H1 (cell line): Measurements from ENCODE around the gene ZGRF1. TPM values are rescaled to one million over a fixed set of nuclear protein-coding genes. Genes with fewer than 3 reads are reported as not detected.
"Not testable (repeated sequence)": the region's sequence is repeated elsewhere in the genome, so short reads cannot be mapped to it uniquely, and the experiment has no call there.

Experiments
- CTCF ChIA-PET: fragments of 300-600 bp; sonication (Branson Sonifier 250); formaldehyde crosslinking; loops from one replicate; lab custom pipeline; 2021; ENCODE audit not compliant: partially characterized antibody; lab: Charles Lee
- POLR2A ChIA-PET: fragments of 300-600 bp; sonication (Branson Sonifier 250); formaldehyde crosslinking; loops from one replicate; lab custom pipeline; 2021; ENCODE audit warnings: inconsistent platforms; ENCODE audit not compliant: partially characterized antibody; lab: Charles Lee
- DNase-seq, 2 experiments: peaks; one replicate each; pipeline versions ENCODE4 v3.0.0 to v3.0.0-alpha.2; 2010 to 2022; ENCODE audit warnings: low spot score in 2 of 2, low read depth in 1 of 2, mixed read lengths in 1 of 2
- FAIRE-seq: peaks from 2 replicates; lab custom pipeline; 2011; peaks lifted over from hg19 to GRCh38; lab: Jason Lieb, UNC
- H2AFZ ChIP-seq: 2 replicates; pipeline ENCODE4 v1.8.1; 2012; ENCODE audit warnings: low read length, inconsistent platforms
- H2AK5ac ChIP-seq: 2 replicates; pipeline ENCODE4 v1.6.1; 2013; ENCODE audit warnings: low read depth, low read length
- H2BK120ac ChIP-seq: replicated peaks from 2 replicates; pipeline ENCODE3; 2013; ENCODE audit warnings: low read depth, low read length, inconsistent platforms
- H2BK12ac ChIP-seq: 2 replicates; pipeline ENCODE4 v1.6.1; 2013; ENCODE audit warnings: low read depth, low read length
- H2BK15ac ChIP-seq: 2 replicates; pipeline ENCODE4 v1.6.1; 2013; ENCODE audit warnings: low read length
- H2BK20ac ChIP-seq: 2 replicates; pipeline ENCODE4 v1.6.1; 2013; ENCODE audit warnings: low read length
- H2BK5ac ChIP-seq: 2 replicates; pipeline ENCODE4 v1.6.1; 2013; ENCODE audit warnings: low read depth, low read length
- H3K14ac ChIP-seq: 2 replicates; pipeline ENCODE4 v1.6.1; 2013; ENCODE audit warnings: inconsistent platforms; ENCODE audit not compliant: insufficient read length
- H3K18ac ChIP-seq: 2 replicates; pipeline ENCODE4 v1.6.1; 2013; ENCODE audit warnings: low read length; ENCODE audit errors: extremely low read depth
- H3K23ac ChIP-seq: 2 replicates; pipeline ENCODE4 v1.6.1; 2013; ENCODE audit warnings: inconsistent platforms; ENCODE audit not compliant: insufficient read length
- H3K23me2 ChIP-seq: 2 replicates; pipeline ENCODE4 v1.6.1; 2013; ENCODE audit warnings: low read depth, low read length
- H3K27ac ChIP-seq: 2 replicates; pipeline ENCODE4 v1.6.1; 2011; ENCODE audit warnings: low read depth, low read length, inconsistent platforms
- H3K27me3 ChIP-seq, 4 experiments: replicated peaks in 1 of 4; 1 replicate in 1 of 4; 2 replicates in 3 of 4; pipeline versions ENCODE4 v1.6.1 to v1.8.1; 2011 to 2013; ENCODE audit warnings: low read length in 3 of 4, mild to moderate bottlenecking in 3 of 4, inconsistent platforms in 2 of 4, mixed read lengths in 2 of 4, moderate library complexity in 1 of 4; ENCODE audit not compliant: control insufficient read depth in 3 of 4, insufficient read depth in 3 of 4; ENCODE audit errors: extremely low read depth in 1 of 4
- H3K36me3 ChIP-seq, 4 experiments: 2 replicates each; pipeline versions ENCODE4 v1.6.1 to v1.8.1; 2011 to 2013; ENCODE audit warnings: mild to moderate bottlenecking in 4 of 4, low read length in 3 of 4, moderate library complexity in 2 of 4, control low read depth in 1 of 4, inconsistent platforms in 1 of 4; ENCODE audit not compliant: insufficient read depth in 4 of 4, control insufficient read depth in 2 of 4
- H3K4ac ChIP-seq: replicated peaks from 2 replicates; pipeline ENCODE3; 2013; ENCODE audit warnings: low read length, low read depth, mixed read lengths, inconsistent platforms; ENCODE audit not compliant: insufficient read length
- H3K4me1 ChIP-seq, 4 experiments: replicated peaks in 1 of 4; 1 replicate in 1 of 4; 2 replicates in 3 of 4; pipeline versions ENCODE4 v1.6.1 to v1.8.1; 2011 to 2013; ENCODE audit warnings: low read length in 3 of 4, inconsistent platforms in 2 of 4, mixed read lengths in 1 of 4; ENCODE audit not compliant: insufficient read depth in 4 of 4, control insufficient read depth in 3 of 4
- H3K4me2 ChIP-seq, 2 experiments: 2 replicates each; pipeline versions ENCODE4 v1.6.1 to v1.8.1; 2011 to 2013; ENCODE audit warnings: low read depth in 2 of 2, low read length in 2 of 2, control low read depth in 1 of 2, inconsistent platforms in 1 of 2, mild to moderate bottlenecking in 1 of 2; ENCODE audit not compliant: insufficient read depth in 1 of 2
- H3K4me3 ChIP-seq, 4 experiments: fragments of 200-600, 300-600 bp in 1 of 4; sonication (generic), shearing (Covaris generic), sonication (Bioruptor Twin) in 1 of 4; 2 replicates each; pipeline versions ENCODE4 v1.5.1 to v1.8.1; 2011 to 2016; ENCODE audit warnings: low read length in 4 of 4, low read depth in 3 of 4, control low read depth in 2 of 4, inconsistent platforms in 2 of 4, mild to moderate bottlenecking in 2 of 4, mixed read lengths in 1 of 4, moderate library complexity in 1 of 4; ENCODE audit not compliant: insufficient read depth in 2 of 4; ENCODE audit errors: extremely low read depth in 1 of 4
- H3K56ac ChIP-seq: replicated peaks from 2 replicates; pipeline ENCODE3; 2013; ENCODE audit warnings: low read depth, mild to moderate bottlenecking, mixed read lengths, low read length, inconsistent platforms; ENCODE audit not compliant: insufficient read length
- H3K79me1 ChIP-seq: 2 replicates; pipeline ENCODE4 v1.6.1; 2013; ENCODE audit warnings: low read depth, low read length, control low read depth
- H3K79me2 ChIP-seq, 2 experiments: 2 replicates each; pipeline versions ENCODE4 v1.6.1 to v1.8.1; 2012 to 2013; ENCODE audit warnings: low read length in 2 of 2, mild to moderate bottlenecking in 2 of 2, inconsistent platforms in 1 of 2; ENCODE audit not compliant: insufficient read depth in 2 of 2, control insufficient read depth in 1 of 2
- H3K9ac ChIP-seq, 4 experiments: replicated peaks in 1 of 4; 1 replicate in 1 of 4; 2 replicates in 3 of 4; pipeline versions ENCODE4 v1.6.1 to v1.8.1; 2011 to 2013; ENCODE audit warnings: low read depth in 3 of 4, low read length in 3 of 4, control low read depth in 2 of 4, mild to moderate bottlenecking in 2 of 4, moderate library complexity in 2 of 4, inconsistent platforms in 1 of 4; ENCODE audit errors: extremely low read depth in 1 of 4
- H3K9me3 ChIP-seq, 2 experiments: 2 replicates each; pipeline versions ENCODE4 v1.6.1 to v1.8.1; 2012 to 2013; ENCODE audit warnings: mild to moderate bottlenecking in 2 of 2, moderate library complexity in 2 of 2, control low read depth in 1 of 2, inconsistent platforms in 1 of 2, low read depth in 1 of 2, low read length in 1 of 2, mixed read lengths in 1 of 2; ENCODE audit not compliant: insufficient read depth in 2 of 2
- H4K20me1 ChIP-seq, 2 experiments: replicated peaks in 1 of 2; 2 replicates each; pipeline versions ENCODE3 to v1.8.1; 2011 to 2013; ENCODE audit warnings: inconsistent platforms in 2 of 2, low read length in 2 of 2, mild to moderate bottlenecking in 1 of 2; ENCODE audit not compliant: insufficient read depth in 2 of 2, control insufficient read depth in 1 of 2
- H4K5ac ChIP-seq: 2 replicates; pipeline ENCODE4 v1.6.1; 2013; ENCODE audit warnings: low read length, low read depth, mixed read lengths, inconsistent platforms; ENCODE audit not compliant: insufficient read length
- H4K8ac ChIP-seq: 2 replicates; pipeline ENCODE4 v1.8.0; 2013; ENCODE audit warnings: mild to moderate bottlenecking, moderate library complexity, low read length, inconsistent platforms; ENCODE audit not compliant: insufficient read depth; ENCODE audit errors: extremely low read depth
- H4K91ac ChIP-seq: replicated peaks from 2 replicates; pipeline ENCODE3; 2013; ENCODE audit warnings: low read length, mixed read lengths, inconsistent platforms; ENCODE audit not compliant: insufficient read length
- SP4 ChIP-seq: IDR thresholded peaks from 2 replicates; pipeline ENCODE4 v1.6.1; 2012; ENCODE audit warnings: low read length, inconsistent platforms
- TAF1 ChIP-seq: IDR thresholded peaks from 2 replicates; pipeline ENCODE4 v1.6.1; 2011; ENCODE audit warnings: mild to moderate bottlenecking, low read depth, low read length
- TCF12 ChIP-seq: IDR thresholded peaks from 2 replicates; pipeline ENCODE4 v1.6.1; 2011; ENCODE audit warnings: low read depth, mild to moderate bottlenecking, low read length
- YY1 ChIP-seq: IDR thresholded peaks from 2 replicates; pipeline ENCODE4 v1.6.1; 2011; ENCODE audit warnings: low read depth, mild to moderate bottlenecking, low read length
- WGBS, 2 experiments: shearing (Covaris generic) in 1 of 2; methylation state at CpG; one replicate each; pipeline versions ENCODE4 v1.1.6 to v1.1.7; 2013 to 2015; ENCODE audit warnings: low lambda C conversion rate in 2 of 2, mixed read lengths in 2 of 2, inconsistent platforms in 1 of 2, low coverage in 1 of 2, missing lambda C conversion rate in 1 of 2; ENCODE audit not compliant: insufficient replicate concordance in 2 of 2, insufficient coverage in 1 of 2, insufficient read length in 1 of 2; ENCODE audit errors: extremely low coverage in 1 of 2, missing lambda C conversion rate in 1 of 2; 5-methylcytosine and 5-hydroxymethylcytosine counted together
- polyA plus RNA-seq, 7 experiments: library from polyadenylated mRNA; depleted of rRNA in 3 of 7; stranded (reverse) in 5 of 7; unstranded in 2 of 7; fragments of >200 nt in 5 of 7; fragments of 200-250 nt in 2 of 7; gene quantifications; 1 replicate in 5 of 7; 2 replicates in 1 of 7; 4 replicates in 1 of 7; pipeline versions ENCODE4 v1.2.1 to v1.2.3, GENCODE V29; 2011 to 2013; ENCODE audit warnings: missing spikeins in 2 of 7, mixed read lengths in 2 of 7
- total RNA-seq: library from RNA; stranded (reverse); fragmentation: NEBNext Ultra II Directional; extraction: Animal tissue kit (Norgen Biotek cat#: 25700); gene quantifications from 2 replicates; pipeline ENCODE4 v1.2.1, GENCODE V29; 2021

ZGRF1 gene
- total and polyA plus RNA-seq, 2 of the 8 experiments (the other 6 are each of a cell fraction or from before 2014, with no cell fraction given), result 12.0 to 44.6 TPM

DNA sequence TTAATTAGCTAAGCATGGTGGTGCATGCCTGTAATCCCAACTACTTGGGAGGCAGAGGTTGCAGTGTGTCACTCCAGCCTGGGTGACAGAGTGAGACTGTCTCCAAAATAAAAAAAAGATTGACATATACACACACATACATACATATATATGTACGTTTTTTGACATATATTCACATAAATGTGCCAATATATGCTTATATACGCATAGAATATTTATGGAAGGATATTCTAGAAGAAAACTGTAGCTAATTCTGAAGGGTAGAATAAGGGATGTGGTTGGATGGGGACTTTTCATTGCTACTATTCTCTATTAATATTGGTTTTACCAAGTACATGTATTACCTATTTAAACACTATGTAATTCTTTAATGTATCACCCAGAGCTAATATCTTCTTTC lies 19.7 kb downstream of the ZGRF1 start (continued):
- no peak for TF ChIP-seq TCF12
- TF ChIP-seq SP4, result no peak
- no peak for TF ChIP-seq TAF1
- no peak for TF ChIP-seq YY1

DNA sequence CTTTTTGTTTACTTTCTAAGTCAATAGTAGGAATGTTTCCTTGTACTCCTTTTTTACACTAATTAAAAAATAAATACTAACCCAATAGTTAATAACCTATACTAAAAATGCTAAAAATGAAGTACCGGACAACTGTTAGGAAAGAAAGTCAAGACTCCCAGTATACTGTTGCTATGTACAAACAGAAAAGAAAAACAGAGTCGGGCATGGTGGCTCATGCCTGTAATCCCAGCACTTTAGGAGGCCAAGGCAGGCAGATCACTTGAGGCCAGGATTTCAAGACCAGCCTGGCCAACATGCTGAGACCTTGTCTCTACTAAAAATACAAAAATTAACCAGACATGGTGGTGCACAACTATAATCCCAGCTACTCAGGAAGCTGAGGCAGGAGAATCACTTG lies 23.9 kb downstream of the ZGRF1 start:
- FAIRE-seq, H2BK5ac ChIP-seq, H3K23ac ChIP-seq, H4K8ac ChIP-seq, H3K14ac ChIP-seq, H3K4me3 ChIP-seq, H4K91ac ChIP-seq, H3K79me1 ChIP-seq, H3K27ac ChIP-seq, H3K4me1 ChIP-seq, POLR2A ChIA-PET, H3K18ac ChIP-seq, H2BK12ac ChIP-seq, H3K56ac ChIP-seq, H3K27me3 ChIP-seq, H3K4ac ChIP-seq, DNase-seq, H3K9me3 ChIP-seq, H3K79me2 ChIP-seq, H3K4me2 ChIP-seq, H4K20me1 ChIP-seq, H2BK120ac ChIP-seq, H3K23me2 ChIP-seq, H4K5ac ChIP-seq, H2AFZ ChIP-seq, H3K9ac ChIP-seq, H2BK20ac ChIP-seq, H2AK5ac ChIP-seq, H2BK15ac ChIP-seq: not testable (repeated sequence)
- CTCF ChIA-PET, result interaction anchor here (4.2 kb wide), 1 partner anchor 8 kb away, joined by 22 read pairs; no protein-coding TSS in a partner anchor
- peaks cover 9 to 29% (median 18%) of the 10 kb centered on the region in 4 experiments; a peak in 5 of 8 replicates for H3K36me3 ChIP-seq
- WGBS, 2 experiments, result 95% methylated on average over 2 of the region's 2 CpGs; no CpG with 5 or more reads in 1 of the 2 experiments
